Mesothelial cell of epicardium (in vitro differentiated cells): ENCODE results near the gene LMX1B. TPM values are rescaled to one million over a fixed set of nuclear protein-coding genes. Genes with fewer than 3 reads are reported as not detected.
A peak's percentile ranks its signal among the peaks of the same experiment; 100 is the strongest.

Experiments used
- DNase-seq, 2 experiments: peaks; one replicate each; pipeline ENCODE4 v3.0.0; 2021; ENCODE audit warnings: low spot score in 2 of 2; ENCODE audit not compliant: unreplicated experiment in 2 of 2
- H3K27ac Mint-ChIP-seq: 2 replicates; pipeline ENCODE4 v1.8.0; 2021; ENCODE audit warnings: mixed read lengths
- H3K27me3 Mint-ChIP-seq: 2 replicates; pipeline ENCODE4 v1.8.0; 2021; ENCODE audit warnings: low read depth, mixed read lengths
- H3K36me3 Mint-ChIP-seq: 2 replicates; pipeline ENCODE4 v1.8.0; 2021; ENCODE audit warnings: mixed read lengths
- H3K4me1 Mint-ChIP-seq: 2 replicates; pipeline ENCODE4 v1.8.0; 2021; ENCODE audit warnings: mixed read lengths
- H3K4me3 Mint-ChIP-seq: 2 replicates; pipeline ENCODE4 v1.8.0; 2021; ENCODE audit warnings: mild to moderate bottlenecking, moderate library complexity, mixed read lengths
- H3K9me3 Mint-ChIP-seq: 2 replicates; pipeline ENCODE4 v1.8.0; 2021; ENCODE audit warnings: mixed read lengths
- CTCF ChIP-seq: fragments of 200-600 bp; sonication (generic); IDR thresholded peaks from one replicate; pipeline ENCODE4 v1.5.0; 2021; ENCODE audit warnings: antibody characterized with exemption; ENCODE audit not compliant: unreplicated experiment
- total RNA-seq: library from RNA; stranded (reverse); gene quantifications from 3 replicates; pipeline ENCODE4 v1.2.1, GENCODE V29; 2021

LMX1B gene
- total RNA-seq, 1 donor from 2014 or later = 0.09 TPM

- H3K27me3 Mint-ChIP-seq = no peaks in the 10 kb centered on the region
- no peak for DNase-seq
- no peaks in the 10 kb centered on the region for H3K9me3 Mint-ChIP-seq
- no peaks in the 10 kb centered on the region for H3K36me3 Mint-ChIP-seq
- H3K4me1 Mint-ChIP-seq = peaks cover 35% of the 10 kb centered on the region
- H3K4me3 Mint-ChIP-seq = no peak overlapping the region
- TF ChIP-seq CTCF = no peak
- no peak overlapping the region for H3K27ac Mint-ChIP-seq
These were observed 49.9 kb downstream of the LMX1B start for GRCh38 chr9:126663661-126664072.

GRCh38 chr9:126664900-126665643 lies 51.3 kb downstream of the LMX1B start:
- peak overlapping the region; percentile 33 for H3K27ac Mint-ChIP-seq
- H3K4me3 Mint-ChIP-seq = peak overlapping the region; percentile 54
- no peaks in the 10 kb centered on the region for H3K9me3 Mint-ChIP-seq
- TF ChIP-seq CTCF = no peak
- H3K36me3 Mint-ChIP-seq = no peaks in the 10 kb centered on the region
- peaks cover 29% of the 10 kb centered on the region for H3K4me1 Mint-ChIP-seq
- no peaks in the 10 kb centered on the region for H3K27me3 Mint-ChIP-seq
- DNase-seq = no peak

- Mint-ChIP-seq H3K4me3 (no peak overlapping the region), H3K9me3 (no peaks in the 10 kb centered on the region), H3K36me3 (no peaks in the 10 kb centered on the region), H3K27me3 (no peaks in the 10 kb centered on the region), H3K27ac (no peak overlapping the region), H3K4me1 (peaks cover 29% of the 10 kb centered on the region)
- TF ChIP-seq CTCF = no peak
- DNase-seq = no peak
These were observed 51.9 kb downstream of the LMX1B start for GRCh38 chr9:126665644-126666035.

GRCh38 chr9:126666155-126666803 lies 52.6 kb downstream of the LMX1B start:
- no peak for TF ChIP-seq CTCF
- Mint-ChIP-seq H3K27me3 (no peaks in the 10 kb centered on the region), H3K4me3 (no peak overlapping the region), H3K27ac (no peak overlapping the region), H3K4me1 (peaks cover 33% of the 10 kb centered on the region), H3K9me3 (no peaks in the 10 kb centered on the region), H3K36me3 (no peaks in the 10 kb centered on the region)
- DNase-seq = no peak

GRCh38 chr9:126667190-126668055 lies 53.7 kb downstream of the LMX1B start:
- no peaks in the 10 kb centered on the region for H3K9me3 Mint-ChIP-seq
- no peak overlapping the region for H3K4me3 Mint-ChIP-seq
- TF ChIP-seq CTCF = no peak
- DNase-seq = no peak
- no peak overlapping the region for H3K27ac Mint-ChIP-seq
- no peaks in the 10 kb centered on the region for H3K36me3 Mint-ChIP-seq
- H3K27me3 Mint-ChIP-seq = no peaks in the 10 kb centered on the region
- peaks cover 30% of the 10 kb centered on the region for H3K4me1 Mint-ChIP-seq
